ENCODE data around the gene NTN4.

Gene NTN4

DNA sequence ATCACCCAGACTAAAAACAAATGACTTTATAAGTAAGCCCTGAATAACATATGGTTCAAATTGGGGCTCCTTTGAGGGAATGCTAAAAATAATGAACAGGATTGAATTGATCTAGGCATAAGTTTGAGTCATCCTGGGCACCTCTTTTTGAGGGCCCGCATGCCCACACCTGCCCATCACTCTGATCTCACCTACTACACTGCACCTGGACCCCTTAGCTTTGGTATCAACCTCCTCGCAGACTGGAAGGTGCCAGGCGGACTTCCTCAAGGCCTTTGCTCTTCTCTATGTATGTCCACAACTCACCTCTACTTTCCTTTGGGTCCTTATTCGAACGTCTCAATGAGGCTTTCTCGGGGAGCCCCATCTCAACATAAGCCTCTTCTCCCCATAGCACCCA, 17.2 kb downstream of the NTN4 start:
- ChIA-PET CTCF (no interaction called here), POLR2A (no interaction called here)
- TF ChIP-seq CTCF (IDR thresholded peaks at IDR 0.05; ENCODE audit: insufficient read depth, low read length, missing control alignments) = no peak

GRCh38 chr12:95767703-95768102, 22.9 kb downstream of the NTN4 start:
- ChIA-PET POLR2A (interaction anchor here (2.1 kb wide), 1 partner anchor 38 kb away, joined by 5 read pairs; no protein-coding TSS in a partner anchor), CTCF (no interaction called here)
- DNase-seq (ENCODE audit: low read depth, low spot score) = no peak
- no peak overlapping the region for H3K4me3 ChIP-seq (ENCODE audit: low read depth, low read length)
- TF ChIP-seq CTCF (IDR thresholded peaks at IDR 0.05; ENCODE audit: insufficient read depth, low read length, missing control alignments) = no peak

More for the DNA sequence above, 17.2 kb downstream of the NTN4 start:
- no peak overlapping the region for H3K4me3 ChIP-seq (ENCODE audit: low read depth, low read length)
- no peak for DNase-seq (ENCODE audit: low read depth, low spot score)

DNA sequence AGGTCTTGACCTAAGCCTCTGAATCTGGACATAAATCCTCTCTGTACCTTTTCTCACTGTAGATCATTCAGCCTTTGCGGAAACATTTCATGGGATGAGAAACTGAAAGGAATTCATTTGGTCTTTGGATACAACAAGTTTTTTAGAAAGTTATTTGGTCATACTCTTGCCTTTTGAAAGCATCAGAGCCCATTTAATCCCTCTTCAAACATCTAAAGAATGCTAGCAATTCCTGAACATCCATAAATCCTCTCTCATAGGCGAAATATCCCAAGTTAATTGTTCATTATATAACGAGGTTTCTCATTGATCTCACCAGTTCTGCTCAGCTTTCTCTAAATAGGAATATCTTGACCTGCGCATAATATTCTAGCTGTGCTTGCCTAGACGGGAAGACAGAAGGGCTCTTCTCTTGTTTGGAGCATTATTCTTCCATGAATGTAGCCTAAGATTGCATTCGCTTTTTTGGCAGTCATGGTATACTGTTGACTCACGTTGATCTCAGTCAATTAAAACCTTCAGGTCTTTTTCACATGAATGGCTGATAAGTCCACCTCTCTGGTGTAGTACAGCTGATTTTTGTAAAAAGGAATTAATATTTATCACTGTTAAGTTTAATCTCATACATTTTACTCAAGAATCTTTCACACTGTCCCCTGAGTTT, 24.1 kb downstream of the NTN4 start:
- no peak overlapping the region for H3K4me3 ChIP-seq (ENCODE audit: low read depth, low read length)
- no peak for DNase-seq (ENCODE audit: low read depth, low spot score)
- no peak for TF ChIP-seq CTCF (IDR thresholded peaks at IDR 0.05; ENCODE audit: insufficient read depth, low read length, missing control alignments)
- CTCF ChIA-PET = interaction anchor here (1.1 kb wide), 1 partner anchor 27 kb away, joined by 3 read pairs; no protein-coding TSS in a partner anchor
- POLR2A ChIA-PET = interaction anchor here (2.1 kb wide), 1 partner anchor 39 kb away, joined by 5 read pairs; no protein-coding TSS in a partner anchor

GRCh38 chr12:95764848-95765247, 25.7 kb downstream of the NTN4 start:
- no peak for TF ChIP-seq CTCF (IDR thresholded peaks at IDR 0.05; ENCODE audit: insufficient read depth, low read length, missing control alignments)
- CTCF ChIA-PET = interaction anchor here (1.4 kb wide), 1 partner anchor 24 kb away, joined by 3 read pairs; no protein-coding TSS in a partner anchor
- POLR2A ChIA-PET = interaction anchor here (1.0 to 1.9 kb wide), 3 partner anchors 9 to 32 kb away, joined by 3 to 6 read pairs (median 6); no protein-coding TSS in a partner anchor

DNA sequence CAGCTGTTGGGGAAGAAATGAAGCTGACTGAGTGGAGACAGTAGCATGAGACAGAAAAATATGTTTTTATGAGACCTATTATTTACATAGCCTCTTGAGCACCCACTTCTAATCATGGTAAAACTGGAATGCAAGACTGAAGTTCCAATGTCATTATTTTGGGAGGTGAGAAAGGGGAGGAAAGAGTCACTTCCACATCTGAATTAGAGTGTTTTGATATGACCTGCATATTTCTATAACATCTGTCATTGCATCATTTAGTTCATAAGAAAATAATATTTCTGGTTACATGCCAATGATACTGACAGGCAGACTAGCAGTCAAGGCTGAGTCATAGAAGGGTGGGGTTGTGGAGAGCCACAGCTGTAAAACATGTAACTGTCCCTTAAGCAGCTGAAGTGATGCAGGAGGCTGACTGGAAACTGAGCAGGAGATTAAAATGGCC, 26.7 kb downstream of the NTN4 start:
- POLR2A ChIA-PET = interaction anchor here (1.1 to 1.9 kb wide), 3 partner anchors 10 to 31 kb away, joined by 3 to 6 read pairs (median 6); no protein-coding TSS in a partner anchor
- CTCF ChIA-PET = interaction anchor here (1.4 kb wide), 1 partner anchor 25 kb away, joined by 3 read pairs; no protein-coding TSS in a partner anchor

More at GRCh38 chr12:95764848-95765247, 25.7 kb downstream of the NTN4 start:
- DNase-seq (ENCODE audit: low read depth, low spot score) = no peak
- no peak overlapping the region for H3K4me3 ChIP-seq (ENCODE audit: low read depth, low read length)

More for the DNA sequence above, 26.7 kb downstream of the NTN4 start:
- peak; percentile 55 for DNase-seq (ENCODE audit: low read depth, low spot score)
- H3K4me3 ChIP-seq (ENCODE audit: low read depth, low read length) = no peak overlapping the region
- TF ChIP-seq CTCF (IDR thresholded peaks at IDR 0.05; ENCODE audit: insufficient read depth, low read length, missing control alignments) = no peak
